Measurements from ENCODE around the gene EMID1. TPM values are rescaled to one million over a fixed set of nuclear protein-coding genes. Genes with fewer than 3 reads are reported as not detected.

The EMID1 gene
- polyA plus RNA-seq, 4 donors = 63.6 to 119 (median 99.3) TPM

- DNase-seq (ENCODE audit: low read depth in 4 of 4, low spot score in 2 of 4) = no peak
Observed at GRCh38 chr22:29258407-29259252, 52.9 kb downstream of the EMID1 start.

GRCh38 chr22:29259253-29259899, 53.7 kb downstream of the EMID1 start:
- no peak for DNase-seq (ENCODE audit: low read depth in 4 of 4, low spot score in 2 of 4)

DNA sequence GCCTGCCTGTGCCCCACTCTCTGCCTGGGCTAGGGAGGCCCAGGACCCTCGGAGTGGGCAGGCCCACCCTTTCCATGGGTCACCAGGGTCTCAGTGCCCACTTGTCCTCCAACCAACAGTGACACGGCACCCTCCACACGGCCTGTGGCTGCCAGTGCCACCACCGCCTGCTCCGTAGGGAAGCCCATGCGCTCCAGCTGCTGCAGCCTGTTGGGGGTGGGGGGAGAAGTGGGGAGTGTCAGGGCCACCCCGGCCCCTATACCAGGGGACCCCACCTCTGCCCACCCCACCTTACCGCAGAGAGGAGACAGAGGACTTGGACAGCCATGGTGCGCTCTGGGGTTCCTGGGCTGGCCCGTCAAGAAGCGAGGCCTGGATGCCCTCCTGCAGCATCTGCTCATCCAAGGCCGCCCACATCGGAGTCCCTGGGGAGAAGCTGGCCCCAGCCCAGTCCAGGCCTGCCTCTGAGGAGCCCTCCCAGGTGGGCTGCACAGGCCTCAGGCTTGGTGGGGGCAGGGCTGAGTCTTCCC, 54.4 kb downstream of the EMID1 start:
- DNase-seq (ENCODE audit: low read depth in 4 of 4, low spot score in 2 of 4) = no peak

GRCh38 chr22:29260601-29261315, 55.1 kb downstream of the EMID1 start:
- no peak for DNase-seq (ENCODE audit: low read depth in 4 of 4, low spot score in 2 of 4)

GRCh38 chr22:29263791-29264276, 58.1 kb downstream of the EMID1 start:
- DNase-seq (ENCODE audit: low read depth in 4 of 4, low spot score in 2 of 4) = no peak

DNA sequence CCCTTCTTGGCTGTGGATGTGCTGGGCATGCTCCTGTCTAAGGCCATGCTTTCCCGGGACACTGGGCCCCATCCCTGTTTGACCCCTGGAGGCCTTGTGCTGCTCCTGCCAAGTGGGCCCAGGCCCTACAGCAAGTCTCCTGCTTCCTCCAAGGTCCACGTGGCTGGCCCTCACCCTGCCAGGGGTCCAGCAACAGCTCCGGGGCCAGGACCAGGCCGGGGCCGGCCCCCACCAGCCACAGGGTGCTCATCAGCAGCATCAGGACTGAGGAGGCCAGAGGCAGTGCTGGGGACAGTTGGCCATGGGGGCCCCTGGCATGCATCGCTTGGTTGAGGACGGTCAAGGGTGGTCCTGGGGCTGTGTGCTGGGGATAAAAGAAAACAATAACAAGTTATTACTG, 59.6 kb downstream of the EMID1 start:
- DNase-seq (ENCODE audit: low read depth in 4 of 4, low spot score in 2 of 4) = no peak

- no peak for DNase-seq (ENCODE audit: low read depth in 4 of 4, low spot score in 2 of 4)
Observed at GRCh38 chr22:29265929-29266328, 60.2 kb downstream of the EMID1 start.

GRCh38 chr22:29266564-29267461, 61.1 kb downstream of the EMID1 start:
- DNase-seq (ENCODE audit: low read depth in 4 of 4, low spot score in 2 of 4) = no peak

DNA sequence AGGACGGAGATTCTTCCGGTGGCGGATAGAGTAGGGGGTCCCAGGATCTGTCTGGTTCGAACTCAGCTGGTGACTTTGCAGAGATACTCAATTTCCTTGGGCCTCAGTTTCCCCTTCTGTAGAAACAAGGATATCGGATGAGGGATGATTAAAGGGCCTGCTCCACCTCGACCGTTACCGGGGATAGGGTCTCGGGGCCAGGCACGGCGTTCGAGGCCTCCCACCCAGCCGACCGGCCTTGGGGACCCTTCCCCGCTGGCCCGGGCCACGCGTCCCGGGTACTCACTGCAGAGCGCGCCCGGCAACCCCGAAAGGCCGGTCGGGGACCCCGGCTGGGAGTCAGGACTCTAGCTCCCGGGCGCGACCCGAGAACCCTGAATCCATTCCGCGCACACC, 61.8 kb downstream of the EMID1 start:
- peak in 1 of 4 donors; percentile 48 for DNase-seq (ENCODE audit: low read depth in 4 of 4, low spot score in 2 of 4)

DNA sequence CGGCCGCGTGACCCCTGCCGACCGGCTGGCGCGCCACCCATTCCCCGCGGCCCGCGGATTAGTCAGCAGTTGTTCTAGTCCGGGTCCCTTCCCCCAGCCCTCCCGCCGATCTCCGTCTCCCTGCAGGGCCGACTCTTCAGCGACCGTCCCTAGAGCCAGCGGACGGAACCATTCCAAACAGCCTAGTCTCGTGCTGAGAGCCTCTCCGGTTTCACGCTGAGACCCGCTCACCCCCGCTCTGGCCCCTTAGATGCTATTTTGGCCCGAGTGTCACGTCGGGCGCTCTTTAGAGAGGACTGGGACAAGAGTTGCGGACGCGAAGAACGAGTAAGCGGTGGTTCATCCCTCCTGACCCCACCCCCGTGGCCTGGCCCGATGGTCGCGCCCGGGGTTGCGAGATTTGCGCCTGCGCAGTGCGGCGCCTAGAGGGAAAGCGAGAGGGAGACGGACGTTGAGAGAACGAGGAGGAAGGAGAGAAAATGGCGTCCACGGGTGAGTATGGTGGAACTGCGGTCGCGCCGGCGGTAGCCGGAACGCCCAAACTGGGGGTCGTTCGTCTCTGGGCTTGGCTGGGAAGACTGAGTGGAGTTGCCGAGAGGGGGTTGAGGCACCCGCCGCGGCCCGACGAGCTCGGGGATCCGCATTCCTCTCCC, 62.3 kb downstream of the EMID1 start, which contains the start of the genes EWSR1 and RHBDD3:
EWSR1 (plus strand) TSS at position 411 of the 653 bp plus-strand sequence; CDS start at position 480, 69 bp downstream.
RHBDD3 (minus strand) TSS at position 124 of the 653 bp plus-strand sequence. CDS start 2,355 bp downstream, outside the sequence.
- peak; percentile 91 to 98 (median 94) for DNase-seq (ENCODE audit: low read depth in 4 of 4, low spot score in 2 of 4)

GRCh38 chr22:29268511-29269229, 63.0 kb downstream of the EMID1 start:
- DNase-seq (ENCODE audit: low read depth in 4 of 4, low spot score in 2 of 4) = peak in 3 of 4 donors; percentile 24 to 42 (median 31)

DNA sequence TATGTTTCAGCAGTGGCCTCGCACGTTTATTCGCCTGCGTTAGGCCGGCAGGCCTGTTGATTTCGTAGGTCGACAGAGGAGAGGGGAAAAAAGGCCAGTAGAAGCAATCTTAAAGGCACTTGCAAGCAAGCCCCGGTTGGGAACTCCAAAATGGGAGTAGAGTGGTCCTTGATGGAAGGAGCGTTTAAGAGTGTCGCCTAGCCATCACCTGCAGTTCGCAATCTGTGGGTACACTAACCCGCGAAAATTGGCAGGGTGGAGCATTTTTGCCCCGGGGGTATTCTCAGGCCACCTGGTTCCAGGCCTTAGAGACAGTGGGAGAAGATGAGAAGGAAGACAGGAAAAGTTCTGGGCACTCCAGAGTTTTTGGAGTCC, 63.5 kb downstream of the EMID1 start:
- no peak for DNase-seq (ENCODE audit: low read depth in 4 of 4, low spot score in 2 of 4)

GRCh38 chr22:29269731-29270474, 64.2 kb downstream of the EMID1 start:
- DNase-seq (ENCODE audit: low read depth in 4 of 4, low spot score in 2 of 4) = no peak

DNA sequence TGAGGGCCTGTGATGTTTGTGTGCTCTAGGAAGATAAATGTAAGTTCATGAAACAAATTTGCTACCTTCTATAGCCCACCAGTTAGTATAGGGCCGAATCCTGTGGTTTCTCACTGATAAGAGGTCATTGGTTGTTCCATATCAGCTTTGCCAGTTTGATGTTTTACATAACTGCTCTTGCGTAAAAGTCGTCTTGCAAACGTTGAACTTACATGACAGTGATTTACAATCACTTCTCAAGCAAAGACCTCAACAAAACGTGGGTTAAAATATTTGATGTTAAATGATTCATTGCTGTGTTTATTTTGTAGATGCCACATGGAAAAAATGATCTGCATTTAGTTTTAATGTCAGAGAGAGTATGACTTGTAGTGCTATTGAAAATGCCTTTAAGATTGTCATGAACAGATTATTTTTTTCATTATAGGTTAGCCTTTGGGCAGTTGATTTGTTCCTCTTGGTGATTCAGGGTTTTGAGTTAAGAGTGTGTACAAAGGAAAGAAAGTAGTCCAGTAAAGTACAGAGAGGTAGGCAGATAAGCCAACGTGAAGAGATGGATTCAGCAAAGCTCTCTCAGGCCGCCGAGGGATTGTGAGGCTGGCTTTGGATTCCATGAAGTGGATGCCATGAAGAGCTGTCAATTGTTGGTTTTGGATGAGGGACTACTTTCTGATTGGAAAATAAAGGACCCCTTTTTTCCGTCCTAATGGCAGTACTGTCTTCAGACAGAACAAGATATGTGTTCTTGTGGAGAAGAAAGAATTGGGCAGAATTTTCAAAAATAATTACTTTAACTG, 65.0 kb downstream of the EMID1 start:
- DNase-seq (ENCODE audit: low read depth in 4 of 4, low spot score in 2 of 4) = no peak

DNA sequence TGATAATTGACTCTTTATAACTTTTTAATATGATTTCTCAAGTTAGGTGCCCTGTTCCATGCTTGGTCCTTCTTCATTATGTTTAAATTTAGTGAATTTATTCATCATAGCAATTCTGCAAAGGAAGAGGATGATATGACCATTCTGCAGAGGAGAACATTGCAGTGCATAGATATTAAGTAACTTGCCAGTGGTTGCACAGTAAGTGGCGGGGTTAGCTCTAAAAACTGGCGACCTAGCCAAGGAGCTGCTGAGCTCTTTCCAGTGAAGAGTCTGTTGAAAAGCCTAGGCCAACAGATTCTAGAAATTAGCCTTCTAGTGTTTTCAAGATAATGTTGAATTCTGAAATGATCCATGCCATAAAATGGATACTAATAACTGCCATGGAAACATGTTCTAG, 66.9 kb downstream of the EMID1 start:
- no peak for DNase-seq (ENCODE audit: low read depth in 4 of 4, low spot score in 2 of 4)

- no peak for DNase-seq (ENCODE audit: low read depth in 4 of 4, low spot score in 2 of 4)
Observed at GRCh38 chr22:29275167-29275566, 69.5 kb downstream of the EMID1 start.

Data from left renal cortex interstitium (tissue), 4 donors.